NCI-H510A treated with DMSO at 0.1 percent for 48 hours (cell line): ENCODE data around the gene SLC22A31.
A peak's percentile ranks its signal among the peaks of the same experiment; 100 is the strongest.

Experiments used
- DNase-seq: peaks from one replicate; lab custom pipeline; 2025; lab: John Stamatoyannopoulos, UW

SLC22A31 gene

DNA sequence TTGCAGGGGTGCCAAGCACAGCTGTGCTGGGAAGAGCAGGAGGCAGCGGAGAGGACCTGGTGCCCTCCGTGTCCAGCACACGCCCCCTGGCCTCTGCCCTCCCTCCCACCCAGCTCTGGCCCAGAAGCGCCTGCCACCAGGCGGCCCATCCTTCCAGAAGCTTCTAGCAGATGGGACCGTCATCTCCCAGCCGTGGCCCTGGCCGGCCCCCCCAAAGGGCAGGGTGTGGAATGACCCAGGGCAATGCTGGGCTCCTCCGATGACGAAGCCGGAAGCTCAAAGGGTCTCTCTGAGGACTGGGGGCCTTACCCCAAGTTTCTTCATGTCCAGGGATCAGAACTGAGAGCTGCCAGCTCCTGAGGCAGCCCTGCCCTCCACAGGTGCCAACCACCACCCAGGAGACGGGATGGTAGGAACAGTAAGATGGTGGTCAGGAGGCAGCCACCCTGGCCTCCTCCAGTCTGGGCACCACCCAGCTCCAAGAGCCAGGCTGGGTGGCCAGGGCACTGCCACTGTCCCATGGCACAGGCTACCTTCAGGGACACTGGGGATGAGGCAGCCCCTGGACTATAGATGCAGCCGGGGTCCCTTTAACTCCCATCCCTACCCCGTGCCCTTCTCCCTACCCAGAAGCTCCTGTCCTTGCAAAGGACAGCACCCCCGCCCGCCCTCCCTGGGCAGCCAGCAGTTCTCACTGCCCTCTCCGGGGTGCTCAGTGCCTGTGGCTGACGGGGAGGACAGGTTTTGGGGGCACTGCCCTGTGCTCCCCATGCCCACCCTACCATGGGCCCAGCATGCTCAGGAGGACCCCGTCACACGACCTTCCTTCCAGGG, 35.3 kb downstream of the SLC22A31 start:
- DNase-seq: no peak

DNA sequence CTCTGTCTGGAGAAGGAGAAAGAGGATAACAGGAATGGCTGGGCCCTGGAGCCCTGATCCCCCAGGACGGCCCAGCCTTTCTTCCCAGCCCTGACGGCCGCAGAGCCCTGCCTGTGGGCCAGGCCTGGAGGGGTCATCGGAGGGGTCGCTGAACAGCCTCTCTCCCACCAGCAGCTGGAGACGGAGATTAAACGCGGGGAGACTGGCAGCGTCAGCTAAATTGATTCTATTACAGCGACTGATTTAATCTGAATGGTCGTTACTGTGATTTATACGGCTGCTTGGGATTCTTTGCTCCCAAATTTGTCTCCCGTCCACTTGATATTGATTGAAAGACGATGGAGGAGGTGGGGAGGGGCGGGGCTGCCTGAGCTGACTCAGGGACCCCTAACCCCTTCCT, 35.9 kb downstream of the SLC22A31 start:
- no peak for DNase-seq

DNA sequence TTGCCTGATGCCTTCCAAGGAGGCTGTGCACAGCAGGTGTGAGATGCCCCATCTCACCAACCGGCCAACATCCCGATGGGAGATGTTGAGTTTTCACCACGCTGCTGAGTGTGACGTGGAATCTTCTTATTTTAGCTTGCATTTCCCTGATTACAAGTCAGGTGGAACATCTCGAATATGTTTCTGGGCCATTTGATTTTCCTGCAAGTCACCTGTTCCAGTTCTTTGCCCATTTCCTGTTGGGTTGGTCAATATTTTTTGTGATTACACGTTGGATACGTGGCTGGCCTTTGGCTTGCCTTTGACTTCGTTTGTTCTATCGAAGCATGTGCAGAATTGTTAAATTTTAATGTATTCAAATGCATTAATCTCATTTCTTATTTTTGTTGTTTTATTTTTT, 37.0 kb downstream of the SLC22A31 start:
- DNase-seq: no peak

DNA sequence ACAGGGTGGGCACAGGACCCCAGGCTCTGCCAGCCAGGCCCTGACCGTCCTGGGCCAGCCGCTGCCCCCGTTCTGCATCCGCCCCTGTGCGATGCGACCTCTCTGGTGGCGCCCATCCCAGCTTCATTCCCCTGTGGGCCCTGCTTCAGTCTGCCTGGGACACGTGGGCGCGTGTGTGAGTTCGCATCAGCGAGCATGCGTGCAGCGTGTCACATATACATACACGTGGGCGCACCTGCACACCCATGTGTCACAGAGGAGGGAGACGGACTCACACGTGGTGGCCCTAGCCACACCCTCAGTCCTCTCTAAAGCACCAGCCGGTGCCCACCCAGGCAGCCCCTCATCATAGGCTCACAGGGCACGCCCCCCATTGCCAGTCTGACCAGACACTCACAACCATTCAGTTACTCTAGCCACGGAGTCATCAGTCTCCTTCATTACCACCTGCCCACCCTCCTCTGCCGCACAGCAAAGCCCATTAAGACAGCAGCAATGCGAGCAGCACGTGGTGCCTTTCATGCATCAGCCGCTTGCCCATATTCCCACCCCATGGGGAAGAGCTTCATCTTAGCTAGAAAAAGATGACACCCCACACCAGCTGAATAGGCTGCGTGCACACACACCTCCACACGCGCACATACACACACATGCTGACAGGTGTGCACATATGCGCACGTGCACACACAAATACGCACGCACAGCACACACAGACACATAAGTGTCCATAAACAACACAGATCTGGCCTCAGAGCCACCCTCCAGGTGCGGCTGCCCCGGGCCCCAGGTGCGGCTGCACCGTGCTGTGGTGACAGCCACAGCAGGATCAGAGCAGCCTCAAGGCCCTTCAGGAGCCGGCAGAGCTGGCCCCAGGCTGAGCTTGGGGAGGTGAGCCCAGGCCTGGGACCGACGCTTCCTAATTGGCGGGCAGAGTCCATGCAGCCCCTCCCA, 38.3 kb downstream of the SLC22A31 start:
- DNase-seq: no peak

DNA sequence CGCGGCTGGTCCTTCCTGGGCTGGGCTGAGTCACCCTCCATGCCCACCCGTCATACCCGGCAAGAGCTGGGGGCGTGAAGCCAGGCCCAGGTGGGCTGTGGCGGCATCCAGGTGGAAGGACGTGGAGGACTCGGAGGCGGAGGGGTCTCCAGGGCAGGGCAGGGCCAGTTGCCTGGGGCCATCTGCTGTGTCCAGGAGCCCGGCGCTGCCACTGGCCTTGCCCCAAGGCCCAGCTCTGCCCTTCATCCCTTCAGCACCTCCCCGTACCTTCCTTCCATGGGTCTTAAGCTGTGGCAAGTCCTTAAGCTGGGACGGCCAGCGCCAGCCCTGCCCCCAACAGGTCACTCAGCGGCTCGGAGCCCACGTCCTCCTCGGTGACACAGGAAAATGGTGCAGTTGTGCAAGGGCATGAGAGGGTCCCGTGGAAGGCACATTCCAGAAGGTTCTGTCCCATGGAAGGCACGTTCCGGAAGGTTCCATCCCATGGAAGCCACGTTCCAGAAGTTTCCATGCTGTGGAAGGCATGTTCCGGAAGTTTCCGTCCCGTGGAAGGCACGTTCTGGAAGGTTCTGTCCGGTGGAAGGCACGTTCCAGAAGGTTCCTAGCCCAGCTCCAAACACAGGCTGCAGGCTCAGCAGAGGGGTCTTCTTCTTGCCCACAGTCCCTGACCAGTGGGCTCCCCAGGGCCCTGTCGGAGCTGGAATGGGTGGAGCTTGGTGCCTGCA, 39.2 kb downstream of the SLC22A31 start:
- DNase-seq: no peak

DNA sequence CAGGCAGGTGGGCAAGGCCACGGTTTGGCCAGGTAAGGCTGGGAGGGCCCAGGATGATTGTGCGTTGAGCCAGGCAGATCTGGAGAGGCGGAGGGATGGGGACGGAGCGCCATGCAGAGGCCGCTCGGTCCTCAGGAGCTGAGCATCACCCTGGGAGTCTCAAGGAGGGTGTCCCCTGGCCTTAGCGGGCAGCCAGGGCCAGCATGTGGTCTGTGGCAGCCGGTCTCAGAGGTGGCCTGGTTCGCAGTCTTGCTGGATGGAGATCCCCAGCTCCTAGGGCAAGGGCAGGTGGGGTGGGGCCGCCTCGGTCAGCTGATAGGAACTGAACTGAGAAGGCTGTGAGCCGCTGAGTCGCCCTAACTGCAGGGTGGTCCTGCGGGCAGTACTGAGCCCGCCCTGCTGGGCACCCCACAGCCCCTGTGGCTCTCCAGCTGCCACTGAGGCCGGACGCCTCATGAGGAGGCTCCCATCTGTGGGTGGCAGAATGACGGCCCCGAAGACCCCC, 40.4 kb downstream of the SLC22A31 start:
- no peak for DNase-seq

DNA sequence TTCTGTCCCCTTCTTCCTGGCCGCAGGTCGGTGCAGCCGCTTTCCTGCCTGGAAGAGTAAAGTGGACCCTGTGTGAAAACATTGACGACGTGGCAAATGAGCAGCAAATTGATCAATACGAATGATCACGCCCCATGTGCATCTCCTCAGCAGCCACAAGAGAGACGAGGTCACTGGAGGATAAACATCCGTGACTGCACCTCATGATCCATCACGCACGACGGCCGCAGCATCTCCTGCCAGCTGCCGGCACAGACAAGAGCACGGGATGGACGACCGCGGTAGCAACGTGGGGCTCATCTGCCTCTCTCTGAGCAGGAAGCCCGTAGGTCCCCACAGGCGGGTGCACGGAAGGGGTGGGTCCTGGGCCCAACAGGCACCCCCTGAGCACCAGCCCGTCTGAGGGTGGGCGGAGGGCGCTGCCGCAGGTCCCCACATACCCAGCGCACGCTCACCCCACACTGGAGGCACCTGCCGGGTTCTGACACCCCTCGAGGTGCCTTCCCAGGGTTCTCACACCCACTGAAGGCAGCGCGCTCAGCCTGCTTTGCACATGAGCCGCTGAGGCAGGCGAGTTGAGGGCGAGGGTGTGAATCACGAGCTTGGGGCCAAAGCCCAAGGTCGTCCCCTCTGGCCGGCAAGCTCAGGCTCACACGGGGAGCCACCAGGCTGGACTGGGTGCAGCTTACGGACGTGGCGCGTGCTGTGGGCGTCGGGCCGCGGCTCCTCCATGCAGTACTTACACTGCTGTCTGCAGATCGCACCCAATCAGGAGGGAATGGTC, 41.1 kb downstream of the SLC22A31 start:
- no peak for DNase-seq

DNA sequence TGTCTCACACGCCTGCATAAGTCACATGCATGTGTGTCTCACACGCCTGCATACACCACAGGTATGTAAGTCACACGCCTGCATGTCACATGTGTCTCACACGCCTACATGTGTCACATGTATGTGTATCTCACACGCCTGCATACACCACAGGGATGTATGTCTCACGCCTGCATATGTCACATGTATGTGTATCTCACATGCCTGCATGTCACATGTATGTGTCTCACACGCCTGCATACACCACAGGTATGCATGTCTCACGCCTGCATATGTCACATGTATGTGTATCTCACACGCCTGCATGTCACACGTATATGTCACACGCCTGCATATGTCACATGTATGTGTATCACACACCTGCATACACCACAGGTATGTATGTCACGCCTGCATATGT, 42.6 kb downstream of the SLC22A31 start:
- no peak for DNase-seq

DNA sequence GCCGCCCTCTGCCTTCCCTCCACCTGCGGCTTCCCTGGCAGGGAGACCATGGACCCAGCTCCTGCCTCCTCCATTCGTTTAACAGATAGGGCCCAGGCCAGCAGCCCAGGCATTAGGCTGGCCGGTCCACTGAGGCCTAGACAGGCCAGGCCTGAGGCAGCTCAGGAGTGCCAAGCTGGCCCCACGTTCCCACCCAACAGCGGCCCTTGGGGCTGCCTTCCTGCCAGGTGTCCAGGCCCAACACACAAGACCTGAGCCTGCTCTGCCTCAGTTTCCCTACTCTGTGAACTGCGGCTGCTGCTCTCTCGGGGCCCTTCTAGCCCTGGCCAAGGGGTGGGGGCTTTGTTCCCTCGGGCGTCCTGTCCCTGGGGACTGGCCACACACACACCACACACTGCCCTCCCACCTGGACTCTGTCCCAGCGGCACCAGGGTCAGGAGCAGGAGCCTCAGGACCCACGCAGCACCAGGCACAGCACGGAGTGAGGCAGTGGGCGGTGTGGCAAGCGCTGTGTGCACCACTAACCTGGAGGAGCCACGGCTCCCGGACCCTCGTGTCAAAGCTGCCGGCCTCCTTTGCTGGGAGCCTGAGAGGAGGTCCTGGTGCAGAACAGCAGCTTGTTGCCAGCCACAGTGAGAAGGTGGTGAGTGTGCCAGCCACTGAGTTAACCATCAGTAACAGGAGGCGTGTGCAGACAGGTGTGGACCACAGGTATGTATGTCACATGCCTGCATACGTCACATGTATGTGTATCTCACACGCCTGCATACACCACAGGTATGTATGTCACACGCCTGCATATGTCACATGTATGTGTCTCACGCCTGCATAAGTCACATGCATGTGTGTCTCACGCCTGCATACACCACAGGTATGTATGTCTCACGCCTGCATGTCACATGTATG, 43.3 kb downstream of the SLC22A31 start:
- DNase-seq: no peak

DNA sequence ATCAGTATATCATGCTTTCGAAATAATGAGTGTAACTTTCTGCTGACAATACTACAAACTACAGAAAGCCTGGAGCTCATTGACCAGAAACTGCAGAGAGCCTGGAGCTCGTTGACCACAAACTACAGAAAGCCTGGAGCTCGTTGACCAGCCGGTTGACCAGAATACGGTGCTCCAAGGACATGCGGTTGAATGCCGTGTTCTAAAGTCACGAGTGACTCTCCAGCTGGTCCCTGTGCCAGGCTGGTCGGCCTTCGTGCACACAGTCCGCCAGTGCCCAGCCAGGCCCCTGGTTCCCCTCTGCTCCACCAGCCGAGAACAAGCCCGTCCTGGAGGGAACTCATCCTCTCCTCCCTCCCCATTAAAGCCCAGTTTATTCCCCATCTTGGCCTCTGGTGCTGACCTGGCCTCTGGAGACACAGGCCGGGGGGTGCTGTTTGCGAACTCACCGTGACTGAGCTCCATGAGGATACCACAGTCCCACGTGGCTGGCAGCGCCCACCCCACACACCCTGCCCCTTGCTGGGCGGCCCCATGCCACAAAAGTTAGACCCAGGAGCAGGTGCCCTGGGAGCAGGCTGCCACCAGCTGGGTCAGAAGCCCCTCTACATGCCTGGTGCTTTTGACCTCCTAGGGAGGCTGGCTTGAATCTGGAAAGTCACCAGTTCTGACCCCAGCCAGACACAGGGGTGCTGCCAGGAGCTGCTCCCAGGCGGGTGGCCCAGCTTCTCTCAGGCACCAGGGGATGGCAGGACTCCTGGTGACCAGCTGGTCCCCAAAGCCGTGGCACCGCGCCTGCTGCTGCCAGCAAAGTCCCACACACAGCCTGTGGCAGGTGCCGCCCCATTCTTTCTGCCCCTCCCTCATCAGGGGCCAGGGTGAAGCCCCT, 44.2 kb downstream of the SLC22A31 start:
- no peak for DNase-seq

DNA sequence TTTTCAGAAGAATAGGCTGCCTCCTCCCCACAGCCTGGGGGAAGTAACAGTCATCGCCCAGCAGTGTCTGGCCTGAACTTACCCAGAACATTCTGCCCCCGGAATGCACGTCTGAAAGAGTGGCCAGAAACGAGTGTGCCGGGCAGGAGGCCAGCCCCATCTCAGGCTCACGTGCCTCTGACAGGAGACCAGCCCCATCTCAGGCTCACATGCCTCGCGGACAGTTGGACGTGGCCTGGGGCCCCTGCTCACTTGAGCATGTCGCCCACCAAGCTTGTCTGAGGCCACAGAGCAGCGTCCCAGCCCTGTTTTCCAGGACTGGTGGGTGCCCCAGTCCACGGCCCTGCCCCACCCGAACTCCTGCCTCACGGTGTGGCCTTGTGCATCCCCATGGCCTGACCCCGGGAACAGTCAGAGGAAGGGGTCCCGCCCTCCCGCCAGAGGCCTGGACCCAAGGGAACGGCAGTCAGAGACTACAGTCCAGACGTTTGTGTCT, 45.1 kb downstream of the SLC22A31 start:
- no peak for DNase-seq

DNA sequence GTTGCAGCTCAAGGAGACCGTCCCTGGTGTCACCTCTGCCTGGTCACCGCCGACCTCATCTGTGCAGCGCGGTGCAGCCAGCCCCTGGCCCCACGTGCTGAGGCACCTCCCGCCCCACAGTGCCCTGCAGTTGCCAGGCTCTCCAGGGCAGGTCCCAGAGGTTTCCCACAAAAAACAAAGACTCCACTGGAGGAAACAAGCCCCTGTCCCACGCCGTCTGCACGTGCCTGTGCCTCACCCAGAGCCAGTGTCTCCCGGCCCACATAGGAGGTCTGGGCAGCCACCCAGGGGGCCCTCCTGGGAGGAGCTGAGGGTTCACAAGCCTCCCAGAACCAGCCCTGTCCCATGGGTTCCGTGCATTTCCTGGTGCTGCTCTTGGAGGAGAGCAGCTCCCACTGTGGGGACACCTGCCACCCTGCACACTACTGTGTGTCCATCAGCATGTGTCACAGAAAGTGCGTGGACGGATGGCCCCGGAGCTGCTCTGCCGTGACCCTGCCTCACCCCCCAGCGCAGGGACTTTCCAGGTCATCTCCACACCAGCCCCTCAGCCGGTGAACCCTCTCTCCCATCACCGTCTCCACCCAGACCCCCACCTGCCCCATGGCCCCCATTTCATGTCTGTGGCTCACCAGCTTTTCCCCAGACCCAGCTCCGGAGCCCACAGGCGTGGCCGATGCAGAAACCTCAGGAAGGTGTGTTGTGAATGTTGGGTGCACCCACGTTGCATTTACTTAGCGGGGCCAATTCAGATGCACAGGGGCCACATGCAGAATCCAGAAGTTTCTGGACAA, 45.8 kb downstream of the SLC22A31 start:
- no peak for DNase-seq

DNA sequence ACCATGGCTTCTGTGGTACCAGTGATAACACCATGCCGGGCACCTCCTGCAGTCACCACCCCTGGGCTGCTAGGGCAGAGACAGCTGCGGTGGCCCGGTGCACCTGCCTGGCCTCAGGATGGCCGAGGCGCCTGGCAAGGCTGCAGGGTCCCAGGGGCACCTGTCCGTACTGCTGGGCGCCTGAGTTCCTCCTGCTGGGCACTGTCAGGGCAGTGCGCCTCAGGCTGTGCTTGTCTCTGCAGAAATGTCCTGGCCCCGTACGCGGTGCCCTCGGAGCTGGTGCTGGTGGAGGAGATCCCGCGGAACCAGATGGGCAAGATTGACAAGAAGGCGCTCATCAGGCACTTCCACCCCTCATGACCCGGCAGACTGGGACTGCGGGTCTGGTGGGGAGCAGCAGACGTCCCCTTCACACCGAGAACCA, 46.5 kb downstream of the SLC22A31 start:
- no peak for DNase-seq

DNA sequence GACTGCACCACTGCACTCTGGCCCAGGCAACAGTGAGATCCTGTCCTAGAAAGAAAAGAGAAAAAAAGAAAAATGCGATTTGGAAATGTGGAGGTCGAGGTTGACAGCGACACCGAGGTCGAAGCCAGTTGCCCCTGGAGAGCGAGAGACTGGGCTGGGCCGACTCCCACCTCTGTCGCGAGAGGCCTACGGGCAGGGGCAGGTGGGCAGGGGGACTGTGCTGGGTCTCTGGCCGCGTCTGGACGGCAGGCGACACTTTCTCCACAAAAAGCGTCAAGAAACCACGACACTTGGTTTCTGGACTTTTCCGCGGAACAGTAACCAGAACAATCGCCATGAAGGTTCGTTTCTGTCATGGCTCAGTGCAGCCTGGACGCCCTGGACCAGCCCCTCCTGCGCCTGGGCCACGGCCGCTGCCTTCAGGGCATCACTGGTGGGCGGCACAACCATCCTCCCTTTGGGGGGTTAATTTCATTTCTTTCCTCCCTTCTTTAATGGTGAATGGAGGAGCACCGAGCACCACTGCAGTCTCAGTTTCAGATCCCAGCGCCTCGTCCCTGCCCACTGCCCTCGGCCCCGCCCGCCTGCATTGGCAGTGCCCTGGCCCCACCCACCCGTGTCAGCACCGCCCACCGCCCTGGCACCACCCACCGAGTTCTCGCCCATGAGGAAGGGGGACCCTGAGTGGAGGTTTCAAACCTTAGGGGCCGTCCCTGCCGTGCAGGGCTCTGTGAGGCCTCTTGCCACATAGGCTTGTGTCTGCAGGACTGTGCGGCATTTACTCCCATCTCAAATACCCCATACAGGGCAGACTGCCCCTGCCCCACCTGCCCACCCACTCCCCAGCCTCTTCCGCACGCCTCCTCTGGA, 47.3 kb downstream of the SLC22A31 start:
- DNase-seq: no peak

DNA sequence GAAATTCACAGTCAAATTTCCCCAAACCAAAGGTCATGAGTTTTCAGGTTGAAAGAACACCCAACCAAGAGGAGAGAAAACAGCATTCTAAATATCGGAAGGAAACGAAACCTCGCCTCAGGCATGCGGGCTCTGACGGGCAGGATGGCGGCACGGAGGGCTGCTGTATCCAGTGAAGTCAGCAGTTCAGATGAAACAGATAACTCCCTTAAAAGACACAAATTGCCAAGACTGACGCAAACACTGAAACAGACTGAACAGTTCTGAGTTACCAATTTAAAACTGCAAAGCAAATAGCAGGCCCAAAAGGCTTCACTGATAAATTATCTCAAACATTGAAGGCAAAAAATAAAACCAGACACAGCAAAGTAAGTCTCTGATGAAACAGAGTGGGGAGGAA, 49.4 kb downstream of the SLC22A31 start:
- DNase-seq: no peak

DNA sequence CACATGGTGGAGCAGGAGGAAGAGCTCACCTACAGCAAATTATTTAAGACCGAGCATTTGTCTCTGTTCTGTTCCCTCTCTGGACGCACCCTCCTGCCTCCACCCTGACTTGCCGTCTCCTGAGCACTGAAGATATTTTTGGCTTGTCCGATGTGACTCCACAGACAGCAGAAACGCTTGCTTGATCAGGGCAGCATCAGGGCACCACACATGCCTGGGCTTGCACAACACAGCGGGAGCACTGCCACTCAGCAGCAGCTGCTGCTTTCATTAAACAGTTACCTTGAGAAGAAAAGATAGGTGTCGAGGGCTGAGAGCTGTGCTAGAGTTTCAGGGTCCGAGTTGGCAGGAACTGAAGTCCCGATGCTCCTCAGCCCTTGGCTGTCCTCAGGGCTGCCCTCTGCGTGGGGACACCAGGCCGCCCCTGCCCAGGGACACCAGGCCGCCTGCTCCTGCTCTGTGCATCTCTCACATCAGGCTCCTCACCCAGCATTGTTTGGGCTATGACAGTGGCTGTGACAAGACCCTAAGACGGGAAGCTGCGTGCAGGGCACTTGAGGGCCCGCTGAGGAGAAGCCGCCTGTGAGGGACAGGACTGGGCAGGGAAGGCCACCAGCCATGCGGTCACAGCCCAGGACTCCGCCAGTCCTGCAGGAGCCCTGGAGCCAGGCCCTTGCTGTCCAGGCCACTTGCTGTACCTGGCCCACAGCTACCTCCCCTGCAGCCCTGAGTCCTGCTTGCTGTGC, 50.1 kb downstream of the SLC22A31 start:
- peak; percentile 75 for DNase-seq
